ENCODE data around the gene LRRC31. TPM values are rescaled to one million over a fixed set of nuclear protein-coding genes. Genes with fewer than 3 reads are reported as not detected.

LRRC31 gene
- total RNA-seq, 1 donor from 2014 or later = not detected

GRCh38 chr3:169813757-169814517, 55.8 kb downstream of the LRRC31 start:
- peak in 1 of 2 donors; percentile 33 for DNase-seq (ENCODE audit: low read depth in 2 of 2)

GRCh38 chr3:169813278-169813677, 56.5 kb downstream of the LRRC31 start:
- DNase-seq (ENCODE audit: low read depth in 2 of 2) = no peak

- DNase-seq (ENCODE audit: low read depth in 2 of 2) = peak; percentile 47 to 74
These were observed 57.2 kb downstream of the LRRC31 start, which contains the start of the genes LRRC34 and LRRIQ4 for GRCh38 chr3:169812332-169813235. TSS of gene LRRC34 (minus strand) at chr3:169812904. CDS start at chr3:169812548, 356 bp downstream. TSS of gene LRRIQ4 (plus strand) at chr3:169812870. CDS start at chr3:169821922, 9,052 bp downstream.

GRCh38 chr3:169811631-169812331, 58.0 kb downstream of the LRRC31 start:
- peak in 1 of 2 donors; percentile 39 for DNase-seq (ENCODE audit: low read depth in 2 of 2)

- no peak for DNase-seq (ENCODE audit: low read depth in 2 of 2)
These were observed 60.4 kb downstream of the LRRC31 start for GRCh38 chr3:169809230-169809795.

- DNase-seq (ENCODE audit: low read depth in 2 of 2) = no peak
These were observed 65.1 kb downstream of the LRRC31 start for GRCh38 chr3:169804681-169805080.

- DNase-seq (ENCODE audit: low read depth in 2 of 2) = no peak
These were observed 77.4 kb downstream of the LRRC31 start for GRCh38 chr3:169792359-169792758.

GRCh38 chr3:169790687-169791429, 78.9 kb downstream of the LRRC31 start:
- no peak for DNase-seq (ENCODE audit: low read depth in 2 of 2)

GRCh38 chr3:169790219-169790618, 79.5 kb downstream of the LRRC31 start:
- DNase-seq (ENCODE audit: low read depth in 2 of 2) = no peak

Other genes starting within 250 kb of the LRRC31 start
- gene MECOM, start 206.2 kb downstream of the LRRC31 start, total RNA-seq = 9.4 and 16.2 TPM in 2 replicates
- 34.3 and 103 TPM in 2 replicates for gene TERC, start 104.9 kb downstream of the LRRC31 start, total RNA-seq
- 1.7 and 2.0 TPM in 2 replicates for gene ACTRT3, start 100.4 kb downstream of the LRRC31 start, total RNA-seq
- 17.2 and 18.3 TPM in 2 replicates for gene MYNN, start 96.5 kb downstream of the LRRC31 start, total RNA-seq
- gene LRRIQ4, start 57.1 kb downstream of the LRRC31 start, total RNA-seq = under 0.01 TPM in 1 of 2 replicates, not detected in the other
- gene LRRC34, start 57.0 kb downstream of the LRRC31 start, total RNA-seq = 0.76 and 3.1 TPM in 2 replicates
- not detected in 2 replicates for gene SAMD7, start 41.6 kb upstream of the LRRC31 start, total RNA-seq
- 20.8 and 27.9 TPM in 2 replicates for gene SEC62, start 96.9 kb upstream of the LRRC31 start, total RNA-seq
- gene GPR160, start 168.1 kb upstream of the LRRC31 start, total RNA-seq = 1.0 and 1.8 TPM in 2 replicates